ENCODE results near the gene TFB2M.

TFB2M gene

DNA sequence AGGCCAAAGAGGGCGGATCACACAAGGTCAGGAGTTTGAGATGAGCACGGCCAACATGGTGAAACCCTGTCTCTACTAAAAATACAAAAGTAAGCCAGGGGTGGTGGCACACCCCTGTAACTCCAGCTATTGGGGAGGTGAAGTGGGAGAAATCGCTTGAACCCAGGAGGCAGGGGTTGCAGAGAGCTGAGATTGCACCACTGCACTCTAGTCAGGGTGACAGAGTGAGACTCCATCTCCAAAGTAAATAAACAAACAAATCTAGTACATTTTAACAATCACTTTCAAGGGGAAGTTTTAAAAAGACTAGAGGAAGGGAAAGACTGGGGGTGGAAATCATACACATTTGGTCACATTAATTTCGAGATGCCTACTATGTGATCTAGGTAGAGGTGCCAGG, 6.8 kb downstream of the TFB2M start:
- peaks cover 24 to 37% of the 10 kb centered on the region in 2 donors for H3K36me3 ChIP-seq (ENCODE audit: control insufficient read depth in 2 of 2, insufficient read depth in 2 of 2, low read length in 2 of 2)

DNA sequence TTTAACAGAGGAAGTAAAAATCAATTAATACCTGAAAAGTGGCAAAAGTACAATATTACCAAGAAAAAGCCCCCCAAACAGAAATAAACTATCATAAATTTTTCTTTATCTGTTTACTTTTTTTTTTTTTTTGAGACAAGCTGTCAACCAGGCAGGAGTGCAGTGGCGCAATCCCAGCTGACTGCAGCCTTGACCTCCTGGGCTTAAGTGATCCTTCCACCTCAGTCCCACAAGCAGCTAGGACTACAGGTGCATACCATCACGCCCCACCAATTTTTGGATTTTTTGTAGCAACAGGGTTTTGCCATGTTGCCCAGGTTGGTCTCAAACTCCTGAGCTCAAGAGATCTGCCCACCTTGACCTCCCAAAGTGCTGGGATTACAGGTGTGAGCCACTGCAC, 8.0 kb downstream of the TFB2M start:
- H3K27ac ChIP-seq (ENCODE audit: low read depth in 2 of 2, low read length in 2 of 2), result no peak overlapping the region

More for the DNA sequence above, 6.8 kb downstream of the TFB2M start:
- Histone ChIP-seq H3K4me1 (ENCODE audit: control insufficient read depth in 2 of 2, insufficient read depth in 2 of 2, low read length in 2 of 2) (no peaks in the 10 kb centered on the region), H3K9ac (ENCODE audit: low read depth in 1 of 2, low read length in 2 of 2) (no peak overlapping the region), H3K9me3 (ENCODE audit: control insufficient read depth in 2 of 2, low read length in 2 of 2) (no peaks in the 10 kb centered on the region), H3K27me3 (ENCODE audit: control insufficient read depth in 2 of 2, insufficient read depth in 2 of 2, low read length in 2 of 2) (no peaks in the 10 kb centered on the region), H3K4me3 (ENCODE audit: low read length in 2 of 2) (no peak overlapping the region), H3K27ac (ENCODE audit: low read depth in 2 of 2, low read length in 2 of 2) (no peak overlapping the region)

DNA sequence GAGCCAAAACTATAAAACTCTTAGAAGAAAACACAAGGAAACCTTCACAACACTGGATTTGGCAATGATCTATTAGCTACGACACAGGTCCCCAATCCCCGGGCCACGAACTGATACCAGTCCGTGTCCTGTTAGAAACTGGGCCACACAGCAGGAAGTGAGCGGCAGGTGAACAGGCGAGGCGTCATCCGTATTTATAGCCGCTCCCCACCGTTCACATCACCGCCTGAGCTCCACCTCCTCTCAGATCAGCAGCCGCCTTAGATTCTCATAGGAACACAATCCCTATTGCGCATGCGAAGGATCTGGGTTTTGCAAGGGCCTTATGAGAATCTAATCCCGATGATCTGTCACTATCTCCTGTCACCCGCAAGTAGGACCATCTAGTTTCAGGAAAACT, 11.9 kb downstream of the TFB2M start:
- H3K27ac ChIP-seq (ENCODE audit: low read depth in 2 of 2, low read length in 2 of 2), result no peak overlapping the region
- H3K9ac ChIP-seq (ENCODE audit: low read depth in 1 of 2, low read length in 2 of 2), result no peak overlapping the region
- H3K9me3 ChIP-seq (ENCODE audit: control insufficient read depth in 2 of 2, low read length in 2 of 2), result no peaks in the 10 kb centered on the region
- no peak overlapping the region for H3K4me3 ChIP-seq (ENCODE audit: low read length in 2 of 2)
- H3K36me3 ChIP-seq (ENCODE audit: control insufficient read depth in 2 of 2, insufficient read depth in 2 of 2, low read length in 2 of 2), result peaks cover 27 to 42% of the 10 kb centered on the region in 2 donors
- no peaks in the 10 kb centered on the region for H3K27me3 ChIP-seq (ENCODE audit: control insufficient read depth in 2 of 2, insufficient read depth in 2 of 2, low read length in 2 of 2)
- no peaks in the 10 kb centered on the region for H3K4me1 ChIP-seq (ENCODE audit: control insufficient read depth in 2 of 2, insufficient read depth in 2 of 2, low read length in 2 of 2)

More for the DNA sequence above, 8.0 kb downstream of the TFB2M start:
- no peak overlapping the region for H3K4me3 ChIP-seq (ENCODE audit: low read length in 2 of 2)
- H3K9me3 ChIP-seq (ENCODE audit: control insufficient read depth in 2 of 2, low read length in 2 of 2), result no peaks in the 10 kb centered on the region
- H3K9ac ChIP-seq (ENCODE audit: low read depth in 1 of 2, low read length in 2 of 2), result no peak overlapping the region
- H3K27me3 ChIP-seq (ENCODE audit: control insufficient read depth in 2 of 2, insufficient read depth in 2 of 2, low read length in 2 of 2), result no peaks in the 10 kb centered on the region
- H3K36me3 ChIP-seq (ENCODE audit: control insufficient read depth in 2 of 2, insufficient read depth in 2 of 2, low read length in 2 of 2), result peaks cover 24 to 41% of the 10 kb centered on the region in 2 donors
- no peaks in the 10 kb centered on the region for H3K4me1 ChIP-seq (ENCODE audit: control insufficient read depth in 2 of 2, insufficient read depth in 2 of 2, low read length in 2 of 2)

DNA sequence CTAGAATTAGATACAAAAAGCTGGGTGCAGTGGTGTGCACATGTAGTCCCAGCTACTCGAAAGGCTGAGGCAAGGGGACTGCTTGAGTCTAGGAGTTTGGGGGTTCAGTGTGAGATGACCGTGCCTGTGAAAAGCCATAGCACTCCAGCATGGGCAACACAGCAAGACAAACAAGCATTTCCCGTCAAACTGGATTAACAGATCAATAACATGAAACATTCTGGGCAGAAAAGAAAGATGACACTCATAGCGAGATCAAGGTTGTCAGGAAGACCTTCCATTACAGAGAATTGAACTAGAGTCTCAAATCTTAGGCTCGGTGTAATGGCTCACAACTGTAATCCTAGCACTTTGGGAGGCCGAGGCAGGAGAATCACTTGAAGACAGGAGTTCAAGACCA, 14.0 kb downstream of the TFB2M start:
- Histone ChIP-seq H3K36me3 (ENCODE audit: control insufficient read depth in 2 of 2, insufficient read depth in 2 of 2, low read length in 2 of 2) (peaks cover 32 to 36% of the 10 kb centered on the region in 2 donors), H3K27ac (ENCODE audit: low read depth in 2 of 2, low read length in 2 of 2) (no peak overlapping the region), H3K9me3 (ENCODE audit: control insufficient read depth in 2 of 2, low read length in 2 of 2) (no peaks in the 10 kb centered on the region), H3K4me3 (ENCODE audit: low read length in 2 of 2) (no peak overlapping the region), H3K9ac (ENCODE audit: low read depth in 1 of 2, low read length in 2 of 2) (no peak overlapping the region), H3K4me1 (ENCODE audit: control insufficient read depth in 2 of 2, insufficient read depth in 2 of 2, low read length in 2 of 2) (no peaks in the 10 kb centered on the region), H3K27me3 (ENCODE audit: control insufficient read depth in 2 of 2, insufficient read depth in 2 of 2, low read length in 2 of 2) (no peaks in the 10 kb centered on the region)

DNA sequence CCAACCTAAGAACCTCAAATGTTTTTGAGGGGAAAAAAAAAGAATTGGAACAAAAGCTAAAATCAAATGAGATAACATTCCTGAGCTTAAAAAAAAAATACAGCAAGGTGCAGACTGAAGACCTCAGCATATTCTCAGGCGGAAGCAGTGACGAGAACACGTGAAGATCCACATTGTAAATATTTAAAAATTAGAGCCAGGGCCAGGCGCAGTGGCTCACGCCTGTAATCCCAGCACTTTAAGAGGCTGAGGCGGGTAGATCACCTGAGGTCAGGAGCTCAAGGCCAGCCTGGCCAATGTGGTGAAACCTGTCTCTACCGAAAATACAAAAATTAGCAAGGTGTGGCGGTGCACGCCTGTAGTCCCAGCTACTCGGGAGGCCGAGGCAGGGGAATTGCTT, 15.7 kb downstream of the TFB2M start:
- Histone ChIP-seq H3K36me3 (ENCODE audit: control insufficient read depth in 2 of 2, insufficient read depth in 2 of 2, low read length in 2 of 2) (peaks cover 28 to 33% of the 10 kb centered on the region in 2 donors), H3K9me3 (ENCODE audit: control insufficient read depth in 2 of 2, low read length in 2 of 2) (no peaks in the 10 kb centered on the region), H3K4me3 (ENCODE audit: low read length in 2 of 2) (no peak overlapping the region), H3K27me3 (ENCODE audit: control insufficient read depth in 2 of 2, insufficient read depth in 2 of 2, low read length in 2 of 2) (no peaks in the 10 kb centered on the region), H3K27ac (ENCODE audit: low read depth in 2 of 2, low read length in 2 of 2) (no peak overlapping the region), H3K9ac (ENCODE audit: low read depth in 1 of 2, low read length in 2 of 2) (no peak overlapping the region), H3K4me1 (ENCODE audit: control insufficient read depth in 2 of 2, insufficient read depth in 2 of 2, low read length in 2 of 2) (no peaks in the 10 kb centered on the region)

DNA sequence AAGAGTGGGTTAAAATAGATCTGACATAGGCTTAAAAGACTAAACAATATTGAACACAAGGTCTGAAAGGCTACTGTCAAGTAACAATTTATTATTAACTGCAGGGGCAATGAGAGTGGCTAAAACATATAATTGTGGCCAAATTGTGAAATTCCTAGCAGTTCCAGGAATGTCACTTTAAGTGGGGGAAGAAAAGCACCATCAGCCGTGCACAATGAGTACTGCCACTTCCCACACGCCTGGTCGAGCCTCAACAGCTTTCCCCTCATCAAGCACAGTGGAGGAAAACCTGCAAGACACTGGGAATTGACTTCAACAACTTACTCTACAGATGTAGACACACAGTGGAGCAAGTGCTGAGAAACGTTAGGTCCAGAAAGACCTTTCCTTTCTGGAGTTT, 16.4 kb downstream of the TFB2M start:
- H3K36me3 ChIP-seq (ENCODE audit: control insufficient read depth in 2 of 2, insufficient read depth in 2 of 2, low read length in 2 of 2), result peaks cover 27 to 29% of the 10 kb centered on the region in 2 donors

DNA sequence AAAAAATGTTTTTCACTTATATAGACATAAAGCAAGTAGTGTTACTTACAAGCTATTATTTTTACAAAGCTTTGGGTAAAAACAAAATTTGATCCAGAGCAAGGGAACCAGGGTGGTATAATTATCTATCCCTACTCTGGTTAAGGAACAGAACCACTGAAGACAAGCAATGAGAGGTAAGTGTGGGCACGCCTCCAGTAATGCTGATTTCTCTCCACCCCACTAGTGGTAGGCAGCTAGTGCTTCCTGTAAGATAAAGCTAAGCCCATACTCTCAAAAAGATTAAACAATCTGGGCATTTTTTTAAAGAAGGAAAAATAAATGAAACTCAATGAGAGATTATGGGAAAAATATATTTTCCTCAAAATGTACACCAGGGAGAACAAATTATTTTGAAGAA, 22.1 kb downstream of the TFB2M start:
- Histone ChIP-seq H3K9ac (ENCODE audit: low read depth in 1 of 2, low read length in 2 of 2) (no peak overlapping the region), H3K36me3 (ENCODE audit: control insufficient read depth in 2 of 2, insufficient read depth in 2 of 2, low read length in 2 of 2) (peaks cover 34 to 36% of the 10 kb centered on the region in 2 donors), H3K4me1 (ENCODE audit: control insufficient read depth in 2 of 2, insufficient read depth in 2 of 2, low read length in 2 of 2) (no peaks in the 10 kb centered on the region)

More for the DNA sequence above, 16.4 kb downstream of the TFB2M start:
- no peak overlapping the region for H3K9ac ChIP-seq (ENCODE audit: low read depth in 1 of 2, low read length in 2 of 2)
- no peaks in the 10 kb centered on the region for H3K4me1 ChIP-seq (ENCODE audit: control insufficient read depth in 2 of 2, insufficient read depth in 2 of 2, low read length in 2 of 2)
- H3K27ac ChIP-seq (ENCODE audit: low read depth in 2 of 2, low read length in 2 of 2), result no peak overlapping the region
- no peaks in the 10 kb centered on the region for H3K27me3 ChIP-seq (ENCODE audit: control insufficient read depth in 2 of 2, insufficient read depth in 2 of 2, low read length in 2 of 2)
- no peaks in the 10 kb centered on the region for H3K9me3 ChIP-seq (ENCODE audit: control insufficient read depth in 2 of 2, low read length in 2 of 2)
- no peak overlapping the region for H3K4me3 ChIP-seq (ENCODE audit: low read length in 2 of 2)

DNA sequence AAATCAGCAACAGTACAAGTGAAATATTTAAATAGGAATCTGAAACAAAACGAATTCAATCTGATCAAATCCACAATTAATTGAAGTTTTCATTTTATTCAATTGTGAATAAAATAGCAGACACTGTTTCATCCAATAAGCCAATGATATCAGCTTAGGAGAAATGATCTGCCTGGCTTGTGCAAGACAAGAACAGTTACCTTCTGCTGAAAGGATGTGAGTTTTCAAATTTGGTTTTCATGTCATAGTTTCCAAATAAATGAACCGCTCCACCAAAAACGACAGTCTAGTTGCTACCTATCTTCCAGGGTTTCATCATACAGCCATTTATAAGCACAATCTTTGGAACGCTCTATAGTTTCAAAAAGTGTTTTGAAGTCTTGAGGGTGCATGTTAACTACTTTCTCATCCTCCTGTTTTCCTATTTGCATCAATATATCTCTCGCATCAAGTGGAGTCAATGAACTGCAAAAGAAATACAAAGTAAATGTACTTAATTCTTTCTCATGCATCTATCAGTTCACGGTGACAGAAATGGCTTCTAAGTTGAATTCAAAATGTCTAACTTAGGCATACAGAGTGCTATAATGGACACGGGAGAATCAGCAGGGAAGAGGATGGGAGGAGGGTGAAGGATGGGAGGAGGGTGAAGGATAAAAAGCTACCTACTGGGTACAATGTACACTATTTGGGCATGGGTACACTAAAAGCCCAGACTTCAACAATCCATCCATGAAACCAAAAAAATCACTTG, 25.1 kb downstream of the TFB2M start:
- Histone ChIP-seq H3K4me3 (ENCODE audit: low read length in 2 of 2) (no peak overlapping the region), H3K4me1 (ENCODE audit: control insufficient read depth in 2 of 2, insufficient read depth in 2 of 2, low read length in 2 of 2) (peaks cover 0 to 3% of the 10 kb centered on the region in 2 donors), H3K36me3 (ENCODE audit: control insufficient read depth in 2 of 2, insufficient read depth in 2 of 2, low read length in 2 of 2) (peaks cover 31 to 32% of the 10 kb centered on the region in 2 donors), H3K9ac (ENCODE audit: low read depth in 1 of 2, low read length in 2 of 2) (no peak overlapping the region), H3K9me3 (ENCODE audit: control insufficient read depth in 2 of 2, low read length in 2 of 2) (no peaks in the 10 kb centered on the region), H3K27ac (ENCODE audit: low read depth in 2 of 2, low read length in 2 of 2) (no peak overlapping the region), H3K27me3 (ENCODE audit: control insufficient read depth in 2 of 2, insufficient read depth in 2 of 2, low read length in 2 of 2) (no peaks in the 10 kb centered on the region)

More for the DNA sequence above, 22.1 kb downstream of the TFB2M start:
- Histone ChIP-seq H3K27ac (ENCODE audit: low read depth in 2 of 2, low read length in 2 of 2) (no peak overlapping the region), H3K27me3 (ENCODE audit: control insufficient read depth in 2 of 2, insufficient read depth in 2 of 2, low read length in 2 of 2) (no peaks in the 10 kb centered on the region), H3K4me3 (ENCODE audit: low read length in 2 of 2) (no peak overlapping the region), H3K9me3 (ENCODE audit: control insufficient read depth in 2 of 2, low read length in 2 of 2) (no peaks in the 10 kb centered on the region)

DNA sequence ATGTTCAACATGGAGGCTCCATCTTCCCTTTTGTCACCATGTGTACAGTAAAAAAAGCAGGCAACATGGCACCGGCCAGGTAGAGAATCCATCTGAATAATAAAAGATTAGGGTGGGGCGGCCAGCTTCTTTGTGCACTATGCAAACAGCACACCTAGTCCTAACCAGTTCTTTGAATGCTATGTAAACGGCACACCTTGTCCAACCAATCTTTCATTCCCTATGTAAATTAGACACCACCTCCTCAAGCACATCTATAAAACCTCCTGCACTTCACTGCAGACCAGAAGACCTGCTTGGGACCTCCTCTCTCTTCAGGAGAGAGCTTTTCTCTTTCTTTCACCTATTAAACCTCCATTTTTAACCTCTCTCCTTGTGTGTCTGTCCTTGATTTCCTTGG, 28.2 kb downstream of the TFB2M start:
- peak overlapping the region; percentile 26 to 78 for H3K27ac ChIP-seq (ENCODE audit: low read depth in 2 of 2, low read length in 2 of 2)
- H3K4me1 ChIP-seq (ENCODE audit: control insufficient read depth in 2 of 2, insufficient read depth in 2 of 2, low read length in 2 of 2), result peaks cover 0 to 3% of the 10 kb centered on the region in 2 donors
- no peak overlapping the region for H3K4me3 ChIP-seq (ENCODE audit: low read length in 2 of 2)
- no peaks in the 10 kb centered on the region for H3K9me3 ChIP-seq (ENCODE audit: control insufficient read depth in 2 of 2, low read length in 2 of 2)
- peaks cover 11 to 17% of the 10 kb centered on the region in 2 donors for H3K36me3 ChIP-seq (ENCODE audit: control insufficient read depth in 2 of 2, insufficient read depth in 2 of 2, low read length in 2 of 2)
- H3K27me3 ChIP-seq (ENCODE audit: control insufficient read depth in 2 of 2, insufficient read depth in 2 of 2, low read length in 2 of 2), result no peaks in the 10 kb centered on the region
- no peak overlapping the region for H3K9ac ChIP-seq (ENCODE audit: low read depth in 1 of 2, low read length in 2 of 2)

DNA sequence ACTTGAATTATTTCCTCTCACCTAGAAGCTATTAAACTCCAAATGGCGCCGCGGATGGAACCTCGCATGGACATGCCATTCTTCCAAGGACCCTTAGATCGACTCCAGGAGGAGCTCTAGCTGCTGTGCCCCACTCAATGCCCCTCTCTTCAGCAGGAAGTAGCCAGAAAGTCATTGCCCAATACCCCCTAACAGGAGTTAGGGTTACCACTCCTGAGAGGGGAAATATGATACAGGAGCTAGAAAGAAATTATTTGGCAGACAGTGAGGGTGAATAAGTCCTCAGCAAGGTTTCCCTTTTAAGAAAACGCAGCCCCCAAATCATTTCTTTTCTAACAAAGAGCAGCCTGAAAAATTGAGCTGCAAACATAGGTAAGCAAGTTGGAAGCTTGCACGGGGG, 28.6 kb downstream of the TFB2M start:
- H3K9me3 ChIP-seq (ENCODE audit: control insufficient read depth in 2 of 2, low read length in 2 of 2), result no peaks in the 10 kb centered on the region

More for the DNA sequence above, 28.6 kb downstream of the TFB2M start:
- no peak overlapping the region for H3K27ac ChIP-seq (ENCODE audit: low read depth in 2 of 2, low read length in 2 of 2)
- peaks cover 0 to 3% of the 10 kb centered on the region in 2 donors for H3K4me1 ChIP-seq (ENCODE audit: control insufficient read depth in 2 of 2, insufficient read depth in 2 of 2, low read length in 2 of 2)
- peaks cover 10 to 16% of the 10 kb centered on the region in 2 donors for H3K36me3 ChIP-seq (ENCODE audit: control insufficient read depth in 2 of 2, insufficient read depth in 2 of 2, low read length in 2 of 2)
- H3K9ac ChIP-seq (ENCODE audit: low read depth in 1 of 2, low read length in 2 of 2), result no peak overlapping the region
- no peak overlapping the region for H3K4me3 ChIP-seq (ENCODE audit: low read length in 2 of 2)
- no peaks in the 10 kb centered on the region for H3K27me3 ChIP-seq (ENCODE audit: control insufficient read depth in 2 of 2, insufficient read depth in 2 of 2, low read length in 2 of 2)
